Tibial artery (tissue), 4 donors: ENCODE data around the gene CACNA1I.

Experiments
- DNase-seq, 2 donors: peaks; one replicate each; pipeline ENCODE4 v3.0.0-alpha.2; 2019
- H3K27ac ChIP-seq, 2 donors: fragments of 200-600 bp; sonication (generic) in 1 of 2; 1 replicate in 1 of 2; 2 replicates in 1 of 2; pipeline ENCODE4 v1.5.1; 2018 to 2019; ENCODE audit warnings: mild to moderate bottlenecking in 1 of 2
- H3K27me3 ChIP-seq, 2 donors: fragments of 200-600 bp; sonication (generic) in 1 of 2; one replicate each; pipeline versions ENCODE4 v1.5.1 to v1.6.0; 2016 to 2019
- H3K36me3 ChIP-seq, 3 donors: fragments of 200-600 bp; sonication (generic) in 2 of 3; one replicate each; pipeline ENCODE4 v1.5.1; 2016 to 2019; ENCODE audit warnings: mild to moderate bottlenecking in 2 of 3
- H3K4me1 ChIP-seq, 4 donors: fragments of 200-600 bp; sonication (generic) in 2 of 4; 1 replicate in 3 of 4; 2 replicates in 1 of 4; pipeline ENCODE4 v1.5.1; 2016 to 2019
- H3K4me3 ChIP-seq, 2 donors: fragments of 200-600 bp; sonication (generic) in 1 of 2; 1 replicate in 1 of 2; 2 replicates in 1 of 2; pipeline ENCODE4 v1.5.1; 2018 to 2019; ENCODE audit warnings: mild to moderate bottlenecking in 2 of 2
- H3K9me3 ChIP-seq, 3 donors: fragments of 200-600 bp; sonication (generic) in 1 of 3; one replicate each; pipeline ENCODE4 v1.5.1; 2016 to 2019
- CTCF ChIP-seq, 2 experiments: fragments of 200-600 bp in 1 of 2; fragments of 450-650 bp in 1 of 2; IDR thresholded peaks; one replicate each; pipeline ENCODE4 v1.5.1; 2017 to 2019; ENCODE audit warnings: antibody characterized with exemption in 2 of 2, mild to moderate bottlenecking in 1 of 2, moderate library complexity in 1 of 2
- intact Hi-C: fragments of 100-400 bp; cut with DNase I; formaldehyde crosslinking; loops from one replicate; pipeline ENCODE4 v1.15.0; 2023; ENCODE audit warnings: low total_unique reads

The CACNA1I gene

GRCh38 chr22:39628563-39629080 lies 58.1 kb downstream of the CACNA1I start:
- H3K9me3 ChIP-seq = peaks cover 0 to 4% (median 3%) of the 10 kb centered on the region in 3 donors
- H3K4me3 ChIP-seq = no peak overlapping the region
- no peaks in the 10 kb centered on the region for H3K4me1 ChIP-seq
- no peak for DNase-seq
- H3K36me3 ChIP-seq = no peaks in the 10 kb centered on the region
- intact Hi-C loops = no loop called here
- H3K27me3 ChIP-seq = peaks cover 0 to 88% of the 10 kb centered on the region in 2 donors
- no peak overlapping the region for H3K27ac ChIP-seq
- TF ChIP-seq CTCF (IDR thresholded peaks at IDR 0.05) = no peak

- TF ChIP-seq CTCF (IDR thresholded peaks at IDR 0.05) = no peak
- Histone ChIP-seq H3K4me1 (no peaks in the 10 kb centered on the region), H3K36me3 (no peaks in the 10 kb centered on the region), H3K4me3 (no peak overlapping the region), H3K27ac (no peak overlapping the region), H3K9me3 (peaks cover 0 to 14% (median 4%) of the 10 kb centered on the region in 3 donors), H3K27me3 (peaks cover 0 to 87% of the 10 kb centered on the region in 2 donors)
- intact Hi-C loops = no loop called here
- no peak for DNase-seq
Observed at GRCh38 chr22:39629851-39630250, 59.3 kb downstream of the CACNA1I start.

- Histone ChIP-seq H3K27ac (no peak overlapping the region), H3K4me1 (no peaks in the 10 kb centered on the region), H3K9me3 (peaks cover 0 to 14% (median 4%) of the 10 kb centered on the region in 3 donors), H3K36me3 (no peaks in the 10 kb centered on the region), H3K4me3 (no peak overlapping the region), H3K27me3 (peaks cover 0 to 78% of the 10 kb centered on the region in 2 donors)
- TF ChIP-seq CTCF (IDR thresholded peaks at IDR 0.05) = no peak
- DNase-seq = no peak
- intact Hi-C loops = no loop called here
Observed at GRCh38 chr22:39630721-39631120, 60.2 kb downstream of the CACNA1I start.

- no peak overlapping the region for H3K4me3 ChIP-seq
- TF ChIP-seq CTCF (IDR thresholded peaks at IDR 0.05) = no peak
- no peak overlapping the region for H3K27ac ChIP-seq
- intact Hi-C loops = no loop called here
- peaks cover 0 to 14% (median 4%) of the 10 kb centered on the region in 3 donors for H3K9me3 ChIP-seq
- no peaks in the 10 kb centered on the region for H3K4me1 ChIP-seq
- DNase-seq = no peak
- no peaks in the 10 kb centered on the region for H3K36me3 ChIP-seq
- H3K27me3 ChIP-seq = peaks cover 0 to 71% of the 10 kb centered on the region in 2 donors
Observed at GRCh38 chr22:39631381-39632286, 61.1 kb downstream of the CACNA1I start.

- no peak for DNase-seq
- H3K4me1 ChIP-seq = no peaks in the 10 kb centered on the region
- no peaks in the 10 kb centered on the region for H3K36me3 ChIP-seq
- no peak overlapping the region for H3K27ac ChIP-seq
- H3K27me3 ChIP-seq = peaks cover 0 to 40% of the 10 kb centered on the region in 2 donors
- no peak for TF ChIP-seq CTCF (IDR thresholded peaks at IDR 0.05)
- peaks cover 0 to 14% (median 4%) of the 10 kb centered on the region in 3 donors for H3K9me3 ChIP-seq
- no peak overlapping the region for H3K4me3 ChIP-seq
- intact Hi-C loops = no loop called here
Observed at GRCh38 chr22:39634530-39635405, 64.2 kb downstream of the CACNA1I start.
